Astrocyte (in vitro differentiated cells and primary cell): ENCODE measurements around the gene TTLL1. TPM values are rescaled to one million over a fixed set of nuclear protein-coding genes. Genes with fewer than 3 reads are reported as not detected.

Experiments used
- DNase-seq: peaks from one replicate; pipeline ENCODE4 v3.0.0-alpha.2; 2010; ENCODE audit warnings: low read depth
- FAIRE-seq: peaks from 2 replicates; lab custom pipeline; 2011; peaks lifted over from hg19 to GRCh38; lab: Jason Lieb, UNC
- H2AFZ ChIP-seq: 2 replicates; pipeline ENCODE4 v1.6.0; 2012; ENCODE audit warnings: low read depth, low read length, inconsistent platforms
- H3K27ac ChIP-seq: 2 replicates; pipeline ENCODE4 v1.5.1; 2011; ENCODE audit warnings: low read depth, low read length, inconsistent platforms
- H3K27me3 ChIP-seq: 2 replicates; pipeline ENCODE4 v1.6.0; 2011; ENCODE audit warnings: low read length, inconsistent platforms; ENCODE audit not compliant: insufficient read depth
- H3K36me3 ChIP-seq: 2 replicates; pipeline ENCODE4 v1.5.1; 2011; ENCODE audit warnings: low read length, inconsistent platforms; ENCODE audit not compliant: insufficient read depth
- H3K4me1 ChIP-seq: 2 replicates; pipeline ENCODE4 v1.5.1; 2011; ENCODE audit warnings: low read length, inconsistent platforms; ENCODE audit not compliant: insufficient read depth
- H3K4me2 ChIP-seq: 2 replicates; pipeline ENCODE4 v1.6.0; 2012; ENCODE audit warnings: low read length, inconsistent platforms
- H3K4me3 ChIP-seq: 2 replicates; pipeline ENCODE4 v1.5.1; 2011; ENCODE audit warnings: low read depth, mild to moderate bottlenecking, low read length, inconsistent platforms; ENCODE audit not compliant: insufficient read depth
- H3K79me2 ChIP-seq: 2 replicates; pipeline ENCODE4 v1.6.0; 2012; ENCODE audit warnings: mild to moderate bottlenecking, low read length, inconsistent platforms; ENCODE audit not compliant: insufficient read depth
- H3K9ac ChIP-seq: 2 replicates; pipeline ENCODE4 v1.6.0; 2012; ENCODE audit warnings: mild to moderate bottlenecking, low read length, inconsistent platforms
- H3K9me3 ChIP-seq: 2 replicates; pipeline ENCODE4 v1.5.1; 2012; ENCODE audit warnings: low read depth, mild to moderate bottlenecking, low read length, inconsistent platforms; ENCODE audit not compliant: insufficient read depth
- H4K20me1 ChIP-seq: 2 replicates; pipeline ENCODE4 v1.6.0; 2012; ENCODE audit warnings: low read length, inconsistent platforms; ENCODE audit not compliant: insufficient read depth
- H3K27ac Mint-ChIP-seq: one replicate; pipeline ENCODE4 v1.8.0; 2021; ENCODE audit warnings: mild to moderate bottlenecking, mixed read lengths; ENCODE audit not compliant: unreplicated experiment
- H3K27me3 Mint-ChIP-seq: one replicate; pipeline ENCODE4 v1.8.0; 2021; ENCODE audit warnings: low read depth, mixed read lengths; ENCODE audit not compliant: unreplicated experiment
- H3K36me3 Mint-ChIP-seq: one replicate; pipeline ENCODE4 v1.8.0; 2021; ENCODE audit warnings: low read depth, mixed read lengths; ENCODE audit not compliant: unreplicated experiment
- H3K4me1 Mint-ChIP-seq: one replicate; pipeline ENCODE4 v1.8.0; 2021; ENCODE audit warnings: low read depth, mixed read lengths; ENCODE audit not compliant: unreplicated experiment
- H3K4me3 Mint-ChIP-seq: one replicate; pipeline ENCODE4 v1.8.0; 2021; ENCODE audit warnings: mild to moderate bottlenecking, moderate library complexity, mixed read lengths; ENCODE audit not compliant: unreplicated experiment
- H3K9me3 Mint-ChIP-seq: one replicate; pipeline ENCODE4 v1.8.0; 2021; ENCODE audit warnings: mild to moderate bottlenecking, mixed read lengths; ENCODE audit not compliant: unreplicated experiment
- EZH2 ChIP-seq: IDR thresholded peaks from 2 replicates; pipeline ENCODE4 v1.6.1; 2012; ENCODE audit warnings: mild to moderate bottlenecking, low read length, inconsistent platforms; ENCODE audit not compliant: insufficient read depth
- total RNA-seq: library from RNA; stranded (reverse); gene quantifications from 2 replicates; pipeline ENCODE4 v1.2.1, GENCODE V29; 2021
- TF ChIP-seq, protein P1 (sequence below): IDR thresholded peaks from 2 replicates; pipeline ENCODE4 v1.5.1; 2011; ENCODE audit warnings: low read depth, mild to moderate bottlenecking, inconsistent platforms, low read length, moderate library complexity; ENCODE audit not compliant: insufficient read depth

The TTLL1 gene
- total RNA-seq, 1 donor from 2014 or later, result 10.7 TPM

DNA sequence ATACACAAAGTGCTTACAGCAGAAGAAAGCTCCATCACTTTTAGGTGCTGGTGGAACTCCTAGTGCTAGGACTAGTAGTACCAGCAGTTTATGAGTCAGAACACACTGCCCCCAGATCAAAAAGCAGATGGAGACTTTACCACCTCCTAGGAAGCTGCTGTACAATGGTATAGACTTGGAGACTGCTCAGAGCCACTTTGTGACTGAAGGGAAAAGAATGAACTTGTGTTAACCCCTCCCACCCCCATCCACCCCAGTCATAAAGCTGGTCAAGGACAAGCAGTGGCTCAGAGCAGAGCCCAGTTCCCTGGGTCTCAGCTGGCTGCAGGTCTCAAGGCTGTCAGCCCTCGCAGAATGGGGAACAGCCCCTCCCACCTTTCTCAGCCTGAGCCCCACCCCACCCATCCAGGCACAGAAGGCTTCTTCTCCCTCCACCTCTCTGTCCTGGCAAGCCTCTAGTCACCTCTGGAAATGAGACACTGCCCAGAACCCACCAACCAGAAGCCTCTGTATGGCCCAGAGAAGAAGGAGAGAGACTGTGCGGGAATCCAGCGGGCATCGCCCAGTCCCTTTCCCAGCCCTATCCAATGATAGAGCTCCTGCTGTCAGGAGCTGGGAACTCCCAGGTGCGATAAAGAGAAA is 98.1 kb downstream of the TTLL1 start:
- Histone ChIP-seq H3K79me2 (peaks cover 92% of the 10 kb centered on the region), H3K9ac (peak overlapping the region; percentile 58), H3K4me2 (peak overlapping the region; percentile 78), H3K9me3 (no peaks in the 10 kb centered on the region), H3K4me3 (peak overlapping the region; percentile 41), H3K36me3 (no peaks in the 10 kb centered on the region), H4K20me1 (peaks cover 55% of the 10 kb centered on the region), H3K4me1 (peaks cover 42% of the 10 kb centered on the region), H3K27me3 (no peaks in the 10 kb centered on the region), H2AFZ (no peak overlapping the region), H3K27ac (peak overlapping the region; percentile 72)
- DNase-seq (peak; percentile 89), FAIRE-seq (peak; percentile 95)
- Mint-ChIP-seq H3K27me3 (no peaks in the 10 kb centered on the region), H3K27ac (peak overlapping the region; percentile 43), H3K4me3 (peak overlapping the region; percentile 9), H3K9me3 (no peaks in the 10 kb centered on the region), H3K36me3 (peaks cover 1% of the 10 kb centered on the region), H3K4me1 (peaks cover 48% of the 10 kb centered on the region)
- TF ChIP-seq, protein P1, sequence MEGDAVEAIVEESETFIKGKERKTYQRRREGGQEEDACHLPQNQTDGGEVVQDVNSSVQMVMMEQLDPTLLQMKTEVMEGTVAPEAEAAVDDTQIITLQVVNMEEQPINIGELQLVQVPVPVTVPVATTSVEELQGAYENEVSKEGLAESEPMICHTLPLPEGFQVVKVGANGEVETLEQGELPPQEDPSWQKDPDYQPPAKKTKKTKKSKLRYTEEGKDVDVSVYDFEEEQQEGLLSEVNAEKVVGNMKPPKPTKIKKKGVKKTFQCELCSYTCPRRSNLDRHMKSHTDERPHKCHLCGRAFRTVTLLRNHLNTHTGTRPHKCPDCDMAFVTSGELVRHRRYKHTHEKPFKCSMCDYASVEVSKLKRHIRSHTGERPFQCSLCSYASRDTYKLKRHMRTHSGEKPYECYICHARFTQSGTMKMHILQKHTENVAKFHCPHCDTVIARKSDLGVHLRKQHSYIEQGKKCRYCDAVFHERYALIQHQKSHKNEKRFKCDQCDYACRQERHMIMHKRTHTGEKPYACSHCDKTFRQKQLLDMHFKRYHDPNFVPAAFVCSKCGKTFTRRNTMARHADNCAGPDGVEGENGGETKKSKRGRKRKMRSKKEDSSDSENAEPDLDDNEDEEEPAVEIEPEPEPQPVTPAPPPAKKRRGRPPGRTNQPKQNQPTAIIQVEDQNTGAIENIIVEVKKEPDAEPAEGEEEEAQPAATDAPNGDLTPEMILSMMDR, result no peak
- no peak for TF ChIP-seq EZH2

DNA sequence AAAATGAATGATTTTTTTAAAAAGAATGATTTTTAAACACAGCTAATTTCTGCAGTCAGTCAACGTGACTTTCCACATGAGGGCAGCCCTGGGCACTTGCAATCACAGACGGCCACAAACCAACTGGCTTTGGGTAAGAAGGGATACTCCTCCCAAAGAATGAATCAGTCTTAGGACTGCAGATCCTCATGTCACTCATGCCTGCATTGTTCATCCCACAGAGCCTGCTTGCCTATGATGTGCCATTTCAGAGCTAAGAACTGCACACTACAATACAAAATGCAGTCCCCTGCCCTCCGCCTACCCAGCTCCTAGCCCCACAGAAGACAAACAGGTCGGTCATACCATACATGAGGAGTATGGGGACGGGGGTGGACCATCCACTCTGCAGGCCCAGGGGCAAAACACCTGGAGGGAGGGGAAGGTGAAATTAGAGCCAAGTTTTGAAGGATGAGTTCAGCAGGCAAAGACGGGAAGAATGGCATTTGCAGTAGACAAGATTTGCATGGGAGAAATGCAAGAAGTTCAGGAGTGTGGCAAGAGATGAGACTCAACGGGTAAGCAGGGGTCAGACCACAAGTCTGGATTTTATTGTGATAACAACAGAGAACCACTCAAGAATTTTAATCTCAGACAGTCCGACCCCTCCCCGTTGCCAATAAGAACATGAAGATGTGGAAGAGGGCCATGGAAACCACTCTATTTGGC is 98.9 kb downstream of the TTLL1 start:
- Mint-ChIP-seq H3K36me3 (peaks cover 4% of the 10 kb centered on the region), H3K27me3 (no peaks in the 10 kb centered on the region), H3K4me3 (peak overlapping the region; percentile 3), H3K9me3 (no peaks in the 10 kb centered on the region), H3K27ac (peak overlapping the region; percentile 43), H3K4me1 (peaks cover 51% of the 10 kb centered on the region)
- Histone ChIP-seq H3K4me3 (peak overlapping the region; percentile 41), H3K27me3 (no peaks in the 10 kb centered on the region), H3K36me3 (no peaks in the 10 kb centered on the region), H3K27ac (peak overlapping the region; percentile 72), H4K20me1 (peaks cover 59% of the 10 kb centered on the region), H3K9ac (peak overlapping the region; percentile 58), H3K4me1 (peaks cover 36% of the 10 kb centered on the region), H3K9me3 (no peaks in the 10 kb centered on the region), H3K4me2 (peak overlapping the region; percentile 78), H2AFZ (no peak overlapping the region), H3K79me2 (peaks cover 94% of the 10 kb centered on the region)
- peak; percentile 99 for FAIRE-seq
- DNase-seq, result peak; percentile 87
- TF ChIP-seq, protein P1, result peak; percentile 39
- no peak for TF ChIP-seq EZH2

Other genes starting within 250 kb of the TTLL1 start
- gene ARFGAP3, start 232.1 kb downstream of the TTLL1 start, total RNA-seq, result 59.5 and 64.1 TPM in 2 replicates
- gene PACSIN2, start 74.2 kb downstream of the TTLL1 start, total RNA-seq, result 84.1 and 87.8 TPM in 2 replicates
- gene BIK, start 21.4 kb upstream of the TTLL1 start, total RNA-seq, result 0.31 and 0.32 TPM in 2 replicates
- gene MCAT, start 54.0 kb upstream of the TTLL1 start, total RNA-seq, result 11.5 and 15.1 TPM in 2 replicates
- 124 and 126 TPM in 2 replicates for gene TSPO, start 62.2 kb upstream of the TTLL1 start, total RNA-seq
- 21.4 and 21.6 TPM in 2 replicates for gene TTLL12, start 97.7 kb upstream of the TTLL1 start, total RNA-seq